UCSD-AML1 (cell line): ENCODE data around the gene BARHL1.

Experiments used
- DNase-seq: peaks from one replicate; lab custom pipeline; 2025; ENCODE audit not compliant: unreplicated experiment; lab: John Stamatoyannopoulos, UW

BARHL1 gene

DNA sequence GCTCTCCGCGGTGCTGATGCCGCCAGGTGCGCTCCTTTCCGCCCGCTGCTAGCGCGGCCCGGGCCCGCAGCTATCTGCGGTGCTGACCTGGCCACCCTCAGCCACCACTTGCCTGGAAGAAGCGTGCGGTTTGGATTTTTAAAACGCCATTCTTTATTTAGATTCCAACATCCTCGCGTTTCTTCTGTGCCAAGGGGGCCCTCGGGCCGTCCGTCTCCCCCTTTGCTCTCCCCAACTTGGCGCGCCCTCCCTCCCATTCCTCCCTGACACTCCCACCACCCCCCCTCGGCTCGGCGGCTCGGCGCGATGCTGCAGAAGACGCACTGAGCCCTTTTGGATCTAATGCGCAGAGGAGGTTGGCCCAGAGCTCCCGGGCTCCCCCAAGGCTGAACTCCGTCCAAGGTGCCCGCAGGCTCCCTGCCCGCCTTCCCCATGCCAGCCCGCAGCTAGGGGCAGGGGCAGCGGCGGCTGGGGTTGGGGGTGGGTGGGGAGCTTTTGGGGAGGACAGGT lies at the start of gene BARHL1:
Gene BARHL1, plus strand, starts transcription at position 331 of the 510 bp plus-strand sequence. CDS start 192 bp downstream, outside the sequence.
- DNase-seq: no peak

DNA sequence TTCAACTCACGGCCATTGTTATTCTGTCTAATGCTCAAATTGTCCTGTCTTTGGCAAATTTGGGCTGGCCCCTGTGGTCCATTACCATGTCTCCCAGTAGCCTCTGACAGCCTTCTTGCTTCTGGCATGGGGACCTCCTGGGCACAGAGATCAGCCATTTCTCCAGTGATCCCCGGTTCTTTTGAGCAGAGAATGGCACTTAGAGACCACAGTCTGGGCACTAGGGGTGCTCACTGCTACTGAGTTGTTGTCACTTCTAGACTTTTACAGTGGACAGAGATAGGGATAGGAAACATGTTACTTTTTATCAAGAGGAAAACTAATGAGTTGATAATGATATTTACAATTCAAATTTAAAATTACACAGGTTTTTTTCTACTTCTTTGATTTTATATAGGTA lies 47.6 kb upstream of the BARHL1 start:
- DNase-seq: no peak

DNA sequence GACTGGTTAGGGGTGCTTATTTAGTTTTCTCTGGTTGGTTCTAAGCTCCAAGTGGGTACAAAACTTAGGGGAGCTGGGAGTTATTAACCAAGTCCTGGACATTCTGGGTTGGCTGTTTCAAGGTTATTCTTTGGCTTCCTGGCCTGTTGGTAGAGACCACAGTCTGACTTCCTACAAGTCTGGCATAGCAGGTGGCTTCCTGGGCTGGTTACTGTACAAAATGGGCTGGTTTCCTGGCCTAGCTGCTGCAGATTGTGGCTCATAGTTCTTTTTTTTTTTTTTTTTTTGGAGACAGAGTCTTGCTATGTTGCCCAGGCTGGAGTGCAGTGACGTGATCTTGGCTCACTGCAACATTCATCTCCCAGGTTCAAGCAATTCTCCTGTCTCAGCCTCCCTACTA lies 46.3 kb upstream of the BARHL1 start:
- DNase-seq: no peak

DNA sequence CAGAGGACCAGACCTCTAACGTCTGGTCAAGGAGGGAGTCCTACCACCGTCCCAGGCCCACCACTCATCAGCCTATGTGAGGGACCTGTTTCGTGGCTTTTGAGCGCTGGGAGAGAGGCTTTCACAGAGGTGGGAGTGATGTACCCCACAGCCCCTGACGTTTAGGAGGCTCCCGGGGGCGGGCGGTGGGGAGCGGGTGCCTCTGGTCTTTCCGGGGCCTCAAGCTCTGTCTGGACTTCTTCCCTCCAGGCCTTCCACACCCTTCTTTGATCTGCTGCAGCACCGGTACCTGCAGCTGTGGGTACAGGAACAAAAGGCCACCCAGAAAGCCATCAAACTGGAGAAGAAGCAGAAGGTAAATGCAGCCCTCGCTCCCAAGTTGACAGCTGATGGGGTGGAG lies 45.1 kb upstream of the BARHL1 start:
- DNase-seq: no peak

DNA sequence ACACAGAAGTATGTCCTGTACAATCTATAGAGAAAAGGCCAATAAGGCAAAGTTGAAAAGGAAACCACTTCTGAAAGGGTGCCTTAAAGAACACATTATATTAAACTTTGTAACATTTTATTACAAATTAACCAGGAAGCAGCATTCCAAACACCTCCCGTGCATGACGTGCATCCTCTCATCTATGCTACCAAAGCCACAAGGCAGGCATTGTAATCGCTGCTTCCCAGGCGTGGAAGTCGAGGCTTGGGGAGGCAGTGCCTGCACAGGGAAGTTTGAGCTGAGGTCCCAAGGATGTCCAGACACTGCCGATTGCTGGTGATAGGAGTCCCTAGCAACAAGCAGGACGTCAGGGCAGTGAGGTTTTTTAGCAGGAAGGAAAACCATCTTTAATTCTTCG lies 44.3 kb upstream of the BARHL1 start:
- no peak for DNase-seq

GRCh38 chr9:132539096-132539495 lies 43.3 kb upstream of the BARHL1 start:
- no peak for DNase-seq

DNA sequence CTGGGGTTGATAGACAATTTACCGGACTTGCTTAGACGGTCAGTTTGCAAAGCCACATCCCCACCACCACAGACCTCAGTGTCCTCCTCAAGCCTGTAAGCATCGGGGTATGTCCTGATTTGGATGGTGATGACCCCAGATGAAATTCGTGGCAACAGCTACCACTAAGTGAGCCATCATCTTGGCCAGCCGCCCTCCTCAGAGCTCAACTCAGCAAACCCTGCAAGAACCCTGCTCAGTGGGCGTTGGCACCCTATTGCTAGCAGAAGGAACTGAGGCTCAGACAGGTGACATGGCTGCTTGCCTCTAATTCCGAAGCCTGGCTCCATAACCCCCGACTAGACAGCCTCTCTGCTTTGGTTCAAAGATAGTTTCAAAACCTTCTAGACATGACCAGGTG lies 41.4 kb upstream of the BARHL1 start:
- DNase-seq: no peak

DNA sequence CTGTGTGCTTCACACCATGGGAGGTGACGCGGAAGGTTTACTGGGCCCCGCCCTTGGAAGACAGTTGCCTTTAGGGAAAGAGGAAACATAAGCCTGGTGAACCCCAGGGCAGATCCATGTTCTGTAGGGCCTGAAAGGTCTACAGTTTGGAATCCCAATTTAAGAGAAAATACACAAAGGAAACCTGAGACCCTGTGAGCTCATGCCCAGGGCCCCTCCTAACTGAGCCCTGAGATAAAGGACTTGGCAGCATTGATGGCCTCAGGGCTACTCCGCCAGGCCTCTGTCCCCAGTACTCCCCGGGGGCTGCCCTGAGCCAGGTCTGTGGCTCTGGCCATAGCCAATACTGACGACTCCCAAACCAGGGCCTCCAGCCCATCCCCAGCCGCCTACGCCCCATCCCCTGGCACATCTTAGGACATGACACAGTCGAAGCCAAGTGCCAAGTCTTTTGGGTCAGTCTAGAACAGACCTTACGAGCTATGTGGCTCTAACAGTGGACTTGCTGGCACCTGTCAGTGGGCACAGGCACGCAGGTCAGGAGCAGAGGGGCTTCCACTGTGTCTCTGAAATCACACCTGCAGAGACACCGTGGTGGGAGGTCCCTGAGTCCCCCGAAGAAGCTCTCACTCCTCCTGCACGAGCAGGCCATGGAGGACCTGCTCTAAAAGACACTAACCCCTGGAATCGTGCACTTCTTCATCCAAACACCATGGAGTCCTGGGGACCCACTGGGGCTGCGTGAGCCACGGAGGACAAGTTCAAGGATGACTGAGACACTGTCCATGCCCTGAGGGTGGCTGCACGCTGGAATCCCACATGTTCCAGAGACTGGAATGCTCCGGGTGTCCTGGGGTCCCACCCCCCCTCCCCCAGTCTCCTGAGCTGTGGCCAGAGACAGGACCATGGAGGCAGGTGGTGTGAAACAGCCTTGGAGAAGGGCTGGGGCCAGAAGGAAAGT lies 40.3 kb upstream of the BARHL1 start:
- DNase-seq: no peak

GRCh38 chr9:132543251-132543650 lies 39.2 kb upstream of the BARHL1 start:
- DNase-seq: no peak

DNA sequence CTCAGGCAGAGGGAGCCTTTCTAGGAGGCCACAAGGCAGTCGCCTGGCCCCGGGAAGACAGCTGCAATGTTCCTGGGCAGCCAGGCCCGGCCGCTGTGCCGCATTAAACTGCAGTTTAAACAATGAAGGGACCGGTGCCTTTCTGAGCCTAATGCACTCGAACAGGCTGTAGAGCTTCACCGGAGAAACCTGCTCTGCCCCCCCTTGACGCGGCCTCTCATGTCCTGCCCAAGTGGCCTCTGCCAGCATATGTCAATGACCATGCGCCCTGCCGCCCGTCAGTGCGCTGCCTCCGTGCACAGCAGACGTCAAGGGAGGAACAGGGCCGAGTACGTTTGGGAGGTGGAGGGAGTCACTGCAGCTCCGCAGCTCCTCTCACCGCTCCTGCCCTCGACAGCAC lies 38.4 kb upstream of the BARHL1 start:
- no peak for DNase-seq

GRCh38 chr9:132545578-132545977 lies 36.8 kb upstream of the BARHL1 start:
- no peak for DNase-seq

- no peak for DNase-seq
Measured at GRCh38 chr9:132546148-132547051, 36.0 kb upstream of the BARHL1 start.

- no peak for DNase-seq
Measured at GRCh38 chr9:132547052-132547431, 35.4 kb upstream of the BARHL1 start.

- no peak for DNase-seq
Measured at GRCh38 chr9:132547436-132547835, 35.0 kb upstream of the BARHL1 start.

DNA sequence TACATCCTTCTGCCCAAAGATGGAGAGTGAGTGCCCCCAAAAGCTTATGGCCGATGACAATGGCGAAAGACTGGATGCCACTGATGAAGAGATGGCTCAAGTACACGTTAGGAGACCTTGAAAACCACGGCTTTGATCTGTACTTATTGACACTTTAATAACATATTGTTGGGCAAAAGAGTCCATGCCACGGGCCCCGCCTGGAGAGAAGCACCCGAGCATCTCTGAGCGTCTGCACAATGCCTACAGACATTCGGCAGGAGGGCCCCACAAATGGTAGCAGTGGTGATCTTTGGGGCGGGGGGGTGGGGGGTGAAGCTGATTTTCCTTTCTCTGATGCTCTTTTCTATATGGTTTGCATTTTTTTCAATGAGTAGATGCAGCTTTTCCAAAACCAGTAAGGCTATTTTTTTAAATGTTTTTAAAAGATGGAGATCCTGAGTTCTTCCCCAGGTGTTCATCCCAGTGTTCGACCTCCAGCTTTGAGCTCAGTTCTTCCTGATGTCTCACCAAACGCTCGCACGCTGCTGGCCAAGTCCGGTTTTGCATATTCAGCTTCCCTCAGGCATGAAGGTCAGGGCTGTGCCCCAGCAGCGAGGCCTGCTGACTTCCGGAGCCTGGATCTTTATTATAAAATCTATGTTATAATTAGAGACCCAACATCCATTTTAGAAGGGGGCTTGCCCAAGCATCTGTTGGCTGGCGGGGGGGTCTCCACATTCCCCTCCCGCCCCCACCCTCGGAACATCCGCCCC lies 34.3 kb upstream of the BARHL1 start:
- DNase-seq: no peak

DNA sequence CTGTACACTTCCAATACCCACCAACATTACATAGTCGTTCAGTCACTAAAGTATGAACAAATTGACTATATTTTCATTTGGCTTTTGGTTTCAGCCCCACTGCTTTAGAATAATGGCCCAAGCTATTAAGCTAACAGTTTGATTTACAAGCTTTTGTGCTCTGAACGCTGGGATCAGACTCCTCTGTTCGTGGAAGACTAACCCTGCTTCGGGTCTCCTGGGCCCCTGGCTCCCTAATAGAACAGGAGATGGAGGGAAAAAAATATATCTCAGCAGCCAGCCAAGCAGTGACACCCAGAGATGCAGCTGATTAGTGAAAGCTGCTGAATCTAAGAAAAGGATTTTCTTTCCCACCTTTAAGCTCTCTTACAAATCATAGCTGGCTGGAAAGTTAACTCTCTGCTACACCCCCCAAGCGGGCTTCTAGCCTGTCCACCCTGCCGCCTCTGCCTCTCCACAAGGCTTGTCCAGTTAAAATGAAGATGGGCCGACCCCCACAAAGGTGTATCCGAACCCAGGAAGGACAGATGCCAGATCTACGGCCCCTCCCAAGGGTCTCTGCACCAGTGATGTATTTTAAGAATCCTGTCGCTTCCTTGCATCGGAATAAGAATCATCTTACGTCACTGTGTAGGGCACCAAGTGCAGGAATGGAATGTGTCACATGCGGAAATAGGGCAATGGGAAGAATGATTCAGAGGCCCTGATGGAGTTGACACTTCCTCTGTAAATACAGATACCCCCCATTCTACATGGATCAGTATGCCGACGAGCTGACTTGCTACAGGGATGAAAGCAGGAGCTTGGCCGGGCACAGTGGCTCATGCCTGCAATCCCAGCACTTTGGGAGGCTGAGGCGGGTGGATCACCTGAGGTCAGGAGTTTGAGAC lies 33.4 kb upstream of the BARHL1 start:
- no peak for DNase-seq

DNA sequence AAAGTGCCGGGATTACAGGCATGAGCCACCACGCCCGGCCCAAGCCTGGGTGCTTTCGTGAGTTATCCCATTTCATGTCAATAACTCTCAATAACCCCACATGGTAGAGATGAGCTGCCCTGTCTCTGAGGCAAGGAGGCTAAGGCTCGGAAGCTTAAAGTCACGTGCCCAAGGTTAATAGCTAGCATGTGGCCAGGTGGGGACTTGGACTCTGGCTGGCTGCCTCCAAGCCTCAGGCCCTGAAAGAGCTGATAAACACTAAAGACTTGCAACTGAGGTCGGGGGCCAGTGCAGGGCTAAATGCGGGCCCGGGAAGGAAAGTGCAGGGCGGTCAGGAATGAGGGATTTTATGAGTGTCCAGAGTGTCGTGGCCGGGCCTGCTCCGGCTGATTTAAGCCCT lies 30.9 kb upstream of the BARHL1 start:
- DNase-seq: no peak

DNA sequence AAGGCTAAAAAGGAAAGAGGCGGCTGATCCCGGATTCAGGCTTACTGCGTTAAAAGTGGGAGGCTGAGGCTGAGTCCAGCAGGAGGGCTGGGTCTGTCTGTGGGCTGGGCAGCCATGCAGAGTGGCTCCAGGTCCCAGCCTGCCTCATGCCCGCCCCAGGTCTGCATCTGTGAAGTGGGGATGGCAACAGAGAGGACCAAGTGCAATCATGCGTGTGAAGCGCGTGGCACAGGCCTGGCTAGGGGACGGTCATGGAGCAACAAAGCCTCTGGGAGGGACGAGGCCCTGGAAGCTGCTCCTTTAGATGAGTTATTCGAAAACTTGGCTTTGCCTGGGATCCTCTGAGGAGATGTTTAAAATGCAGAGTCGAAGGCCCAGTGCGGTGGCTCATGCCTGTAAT lies 30.4 kb upstream of the BARHL1 start:
- no peak for DNase-seq

DNA sequence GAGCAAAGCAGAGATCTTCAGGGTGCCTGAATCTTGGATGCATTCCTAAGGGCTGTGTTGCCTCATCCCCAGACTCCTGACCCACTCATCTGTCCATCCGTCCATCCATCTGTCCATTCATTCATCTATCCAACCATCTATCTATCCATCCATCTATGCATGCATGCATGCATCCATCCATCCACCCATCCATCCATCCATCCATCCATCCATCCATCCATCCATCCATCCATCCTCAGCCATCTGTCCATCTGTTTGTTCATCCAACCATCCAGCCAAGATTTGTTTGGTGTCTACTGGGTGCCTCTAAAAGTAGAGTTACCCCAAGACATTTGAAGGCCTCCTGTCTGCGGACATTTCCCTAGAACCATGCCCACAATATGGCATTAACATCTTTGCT lies 27.7 kb upstream of the BARHL1 start:
- no peak for DNase-seq

DNA sequence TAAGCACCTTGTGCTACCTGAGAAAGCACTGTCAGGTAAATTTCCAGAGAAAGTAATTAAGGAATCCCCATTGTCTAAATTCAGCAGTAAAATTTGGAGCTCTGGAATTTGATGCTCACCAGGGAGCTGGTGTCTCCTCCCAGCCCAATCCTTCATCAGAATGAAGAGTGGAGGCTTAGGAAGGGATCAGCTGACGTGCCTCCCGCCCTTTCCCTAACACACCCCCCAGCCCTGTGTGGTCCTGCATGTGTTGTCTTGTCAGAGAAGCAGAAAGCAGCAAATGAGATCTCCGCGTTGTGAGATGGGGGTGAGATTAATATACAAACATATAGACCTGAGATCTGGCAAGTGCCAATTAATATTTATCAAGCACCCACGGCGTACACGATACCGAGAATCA lies 26.9 kb upstream of the BARHL1 start:
- no peak for DNase-seq
